Measurements from ENCODE around the gene COL4A6. TPM values are rescaled to one million over a fixed set of nuclear protein-coding genes. Genes with fewer than 3 reads are reported as not detected.

COL4A6 gene
- 3.5 and 10.0 TPM in 2 replicates for total RNA-seq

GRCh38 chrX:108438110-108438623 is at the start of gene COL4A6:
COL4A6 (minus strand) TSS chrX:108438422; CDS start chrX:108438196, 226 bp downstream.

GRCh38 chrX:108439426-108439942 is 1.3 kb upstream of the COL4A6 start, which contains the start of gene COL4A5:
COL4A5 (plus strand) TSS chrX:108439838; CDS start chrX:108440126, 288 bp downstream.

Other genes with a start within 250 kb of the COL4A6 start
- gene COL4A5, start 1.4 kb upstream of the COL4A6 start, total RNA-seq, result 34.1 and 85.2 TPM in 2 replicates

Data from endothelial cell of coronary artery (primary cell).